ENCODE measurements around the gene HINT1.

GRCh38 chr5:131156957-131157356 is 8.1 kb downstream of the HINT1 start:
- TF ChIP-seq CTCF (IDR thresholded peaks at IDR 0.05) (no peak), POLR2A (IDR thresholded peaks at IDR 0.05) (no peak), POLR2AphosphoS5 (IDR thresholded peaks at IDR 0.05) (no peak)
